Mucosa of descending colon (tissue), 3 donors: ENCODE results near the gene EPB41L2. TPM values are rescaled to one million over a fixed set of nuclear protein-coding genes. Genes with fewer than 3 reads are reported as not detected.

Experiments used
- ATAC-seq: fragments of 200-7000 bp; cut with Tn5 transposase; one replicate; pipeline ENCODE4 v1.9.1; 2020; ENCODE audit warnings: mild to moderate bottlenecking, moderate library complexity
- DNase-seq, 3 donors: peaks; one replicate each; pipeline ENCODE4 v3.0.0-alpha.2; 2020
- H3K36me3 ChIP-seq: fragments of 200-600 bp; one replicate; pipeline ENCODE4 v1.8.0; 2021; ENCODE audit warnings: low read depth, mild to moderate bottlenecking
- H3K4me1 ChIP-seq: fragments of 200-600 bp; one replicate; pipeline ENCODE4 v1.8.0; 2021; ENCODE audit warnings: low read depth, mild to moderate bottlenecking
- H3K4me3 ChIP-seq: fragments of 200-600 bp; one replicate; pipeline ENCODE4 v1.8.0; 2021; ENCODE audit warnings: mild to moderate bottlenecking
- H3K9me3 ChIP-seq: fragments of 200-600 bp; one replicate; pipeline ENCODE4 v1.8.0; 2021; ENCODE audit warnings: mild to moderate bottlenecking
- CTCF ChIP-seq: fragments of 200-600 bp; IDR thresholded peaks from one replicate; pipeline ENCODE4 v1.8.0; 2022; ENCODE audit warnings: antibody characterized with exemption, mild to moderate bottlenecking
- intact Hi-C, 2 donors: fragments of 100-400 bp; cut with DNase I in 1 of 2; cut with micrococcal nuclease in 1 of 2; formaldehyde crosslinking; loops; one replicate each; pipeline versions ENCODE4 v1.11.0 to v1.11.1; 2022; cut with DNase I, micrococcal nuclease
- total RNA-seq, 3 donors: library from RNA; stranded (reverse); fragmentation: NEBNext Ultra II Directional in 2 of 3; extraction: Animal tissue kit (Norgen Biotek cat#: 25700) in 2 of 3; gene quantifications; one replicate each; pipeline versions ENCODE4 v1.2.1 to v1.2.4, GENCODE V29; 2021 to 2023
- donor health status: DM: no; HTN: no; CAD: no; lungs with moderate emphysema.
- donor health status: DM: no; HTN: no; CAD: no.
- donor health status: DM: no; HTN: yes; CAD: no.

The EPB41L2 gene
- total RNA-seq, 3 donors from 2014 or later, result 80.1 to 148 (median 93.0) TPM

- H3K4me1 ChIP-seq, result no peaks in the 10 kb centered on the region
- no peaks in the 10 kb centered on the region for H3K36me3 ChIP-seq
- no peak for DNase-seq
- no peak for TF ChIP-seq CTCF
- intact Hi-C loops, result no loop called here
- peak; percentile 17 for ATAC-seq
- no peak overlapping the region for H3K4me3 ChIP-seq
- no peaks in the 10 kb centered on the region for H3K9me3 ChIP-seq
These were observed 133.9 kb downstream of the EPB41L2 start for GRCh38 chr6:130929036-130929678.

- Histone ChIP-seq H3K4me1 (no peaks in the 10 kb centered on the region), H3K36me3 (no peaks in the 10 kb centered on the region), H3K4me3 (no peak overlapping the region), H3K9me3 (no peaks in the 10 kb centered on the region)
- ATAC-seq, result no peak
- no peak for TF ChIP-seq CTCF
- DNase-seq, result no peak
- intact Hi-C loops, result no loop called here
These were observed 134.7 kb downstream of the EPB41L2 start for GRCh38 chr6:130928158-130928912.

- H3K4me3 ChIP-seq, result no peak overlapping the region
- intact Hi-C loops, result no loop called here
- TF ChIP-seq CTCF, result no peak
- peak; percentile 89 for ATAC-seq
- DNase-seq, result peak in 1 of 3 donors; percentile 15
- no peaks in the 10 kb centered on the region for H3K4me1 ChIP-seq
- no peaks in the 10 kb centered on the region for H3K9me3 ChIP-seq
- no peaks in the 10 kb centered on the region for H3K36me3 ChIP-seq
These were observed 135.7 kb downstream of the EPB41L2 start for GRCh38 chr6:130927305-130927704.

GRCh38 chr6:130923350-130923749 lies 139.7 kb downstream of the EPB41L2 start:
- ATAC-seq (peak; percentile 42), DNase-seq (no peak)
- intact Hi-C loops, result no loop called here
- Histone ChIP-seq H3K4me1 (no peaks in the 10 kb centered on the region), H3K36me3 (no peaks in the 10 kb centered on the region), H3K4me3 (no peak overlapping the region), H3K9me3 (no peaks in the 10 kb centered on the region)
- no peak for TF ChIP-seq CTCF

- Histone ChIP-seq H3K4me3 (no peak overlapping the region), H3K9me3 (no peaks in the 10 kb centered on the region), H3K4me1 (no peaks in the 10 kb centered on the region), H3K36me3 (no peaks in the 10 kb centered on the region)
- ATAC-seq (no peak), DNase-seq (no peak)
- intact Hi-C loops, result no loop called here
- no peak for TF ChIP-seq CTCF
These were observed 140.1 kb downstream of the EPB41L2 start for GRCh38 chr6:130922922-130923321.
